GM12873 (cell line): ENCODE data around the gene BRD3.

ENCODE experiments used
- CTCF ChIP-seq: IDR thresholded peaks from 2 replicates; pipeline ENCODE4 v1.5.1; 2012; ENCODE audit warnings: low read depth, mild to moderate bottlenecking, moderate library complexity, low read length, control low read depth; ENCODE audit not compliant: insufficient read depth; ENCODE audit errors: missing control alignments

Gene BRD3

GRCh38 chr9:134059661-134060395 is 8.0 kb downstream of the BRD3 start:
- TF ChIP-seq CTCF: peak; percentile 43

GRCh38 chr9:134059188-134059641 is 8.6 kb downstream of the BRD3 start:
- TF ChIP-seq CTCF: no peak

GRCh38 chr9:134058716-134059115 is 9.1 kb downstream of the BRD3 start:
- TF ChIP-seq CTCF: no peak

GRCh38 chr9:134057751-134058701 is 9.8 kb downstream of the BRD3 start:
- TF ChIP-seq CTCF: no peak

- TF ChIP-seq CTCF: no peak
These were observed 10.5 kb downstream of the BRD3 start for GRCh38 chr9:134057307-134057657.

DNA sequence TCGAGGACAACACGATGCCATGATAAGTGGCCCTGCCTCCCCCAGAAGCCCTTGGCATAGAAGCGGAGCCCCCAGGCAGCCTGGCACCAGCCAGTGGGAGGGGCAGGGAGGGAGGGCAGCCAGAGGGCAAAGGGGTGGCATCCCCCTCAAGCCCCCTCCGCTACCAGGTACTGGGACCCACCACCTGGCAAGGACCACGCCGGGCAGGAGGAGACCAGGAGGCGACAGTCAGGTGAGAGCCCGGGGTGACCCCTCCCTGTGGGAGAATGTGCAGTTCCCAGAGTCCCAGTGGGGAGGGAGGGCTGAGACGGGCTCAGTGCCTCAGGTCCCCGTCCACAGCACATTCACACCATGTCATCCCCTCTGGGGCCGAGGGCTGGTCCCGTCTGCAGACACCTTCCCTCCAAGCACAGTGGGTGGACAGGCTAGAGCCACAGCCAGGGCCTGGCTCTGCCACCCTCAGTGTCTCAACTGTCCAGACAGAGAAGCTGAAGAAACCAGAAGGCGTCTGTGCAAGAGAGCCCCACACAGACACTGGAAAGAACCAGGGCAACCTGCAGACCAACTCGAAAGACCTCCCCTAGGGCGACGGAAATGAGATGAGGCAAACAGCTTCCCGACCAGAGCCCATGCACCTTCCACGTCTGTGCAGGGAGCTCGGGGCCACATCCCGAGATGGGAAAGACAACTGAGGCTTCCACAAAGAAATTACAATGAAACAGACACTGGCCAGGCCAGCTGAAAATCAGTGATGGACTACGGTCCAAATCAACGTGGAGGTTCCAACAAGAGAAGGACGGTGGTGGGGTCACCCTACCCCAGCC is 11.1 kb downstream of the BRD3 start:
- TF ChIP-seq CTCF: no peak
